Esophagus squamous epithelium (tissue), 4 donors: ENCODE measurements around the gene TRAF2.

Source experiments
- CTCF ChIP-seq, 6 experiments: fragments of 450-650 bp in 4 of 6; fragments of 200-600 bp in 2 of 6; sonication (generic) in 2 of 6; IDR thresholded peaks; one replicate each; pipeline ENCODE4 v1.5.1; 2016 to 2019; ENCODE audit warnings: antibody characterized with exemption in 6 of 6, mild to moderate bottlenecking in 4 of 6, moderate library complexity in 4 of 6
- POLR2A ChIP-seq, 4 donors: fragments of 450-650 bp; IDR thresholded peaks; one replicate each; pipeline ENCODE4 v1.6.1; 2017; ENCODE audit warnings: antibody characterized with exemption in 4 of 4, mild to moderate bottlenecking in 4 of 4, moderate library complexity in 3 of 4

- TF ChIP-seq CTCF (IDR thresholded peaks at IDR 0.05): no peak
- no peak for TF ChIP-seq POLR2A (IDR thresholded peaks at IDR 0.05)
These were observed 75.2 kb downstream of the TRAF2 start for GRCh38 chr9:136961279-136962065.
